ENCODE data around the gene TMEM121.

GRCh38 chr14:105541218-105541875 lies 15.0 kb downstream of the TMEM121 start:
- TF ChIP-seq POLR2A (IDR thresholded peaks at IDR 0.05; ENCODE audit: low read length): no peak
- TF ChIP-seq GATA1 (IDR thresholded peaks at IDR 0.05; ENCODE audit: low read depth, low read length): no peak
